SU-DHL-6 (cell line): Measurements from ENCODE around the gene CIRBP.

Source experiments
- H2AFZ ChIP-seq: fragments of 200-600 bp; sonication (generic); 2 replicates; pipeline ENCODE4 v1.6.1; 2014; ENCODE audit warnings: low read depth, mild to moderate bottlenecking, moderate library complexity, mixed read lengths, antibody characterized with exemption, low read length; ENCODE audit not compliant: severe bottlenecking
- H3F3A ChIP-seq: fragments of 200-600 bp; shearing (Covaris generic); 2 replicates; pipeline ENCODE4 v1.6.0; 2016; ENCODE audit warnings: antibody characterized with exemption, mild to moderate bottlenecking; ENCODE audit not compliant: insufficient read depth
- H3K27ac ChIP-seq: fragments of 200-600 bp; sonication (generic); 2 replicates; pipeline ENCODE4 v1.5.1; 2016; ENCODE audit warnings: low read depth, mild to moderate bottlenecking, low read length, moderate library complexity, mixed read lengths
- H3K27me3 ChIP-seq: fragments of 200-600 bp; sonication (generic), shearing (Covaris generic); 2 replicates; pipeline ENCODE4 v1.6.0; 2014; ENCODE audit warnings: mild to moderate bottlenecking, low read length
- H3K36me3 ChIP-seq: fragments of 200-600 bp; sonication (generic); 2 replicates; pipeline ENCODE4 v1.6.1; 2014; ENCODE audit warnings: mild to moderate bottlenecking, low read length, mixed read lengths
- H3K4me2 ChIP-seq: fragments of 300-600, 200-600 bp; shearing (Covaris generic), sonication (generic); 2 replicates; pipeline ENCODE4 v1.6.0; 2014; ENCODE audit warnings: low read length, low read depth, mild to moderate bottlenecking; ENCODE audit not compliant: poor library complexity, severe bottlenecking
- H3K4me3 ChIP-seq: fragments of 200-600 bp; sonication (generic); 2 replicates; pipeline ENCODE4 v1.5.1; 2014; ENCODE audit warnings: antibody characterized with exemption, low read length, mild to moderate bottlenecking, mixed read lengths; ENCODE audit not compliant: insufficient read depth, poor library complexity, severe bottlenecking
- H3K79me2 ChIP-seq: fragments of 200-600 bp; sonication (generic); 2 replicates; pipeline ENCODE4 v1.6.1; 2014; ENCODE audit warnings: mild to moderate bottlenecking, low read length, moderate library complexity; ENCODE audit not compliant: insufficient read depth
- H3K9ac ChIP-seq: fragments of 200-600 bp; sonication (generic); 2 replicates; pipeline ENCODE4 v1.7.0; 2014; ENCODE audit warnings: mild to moderate bottlenecking, low read length
- H3K9me2 ChIP-seq: fragments of 200-600 bp; sonication (generic); replicated peaks from 2 replicates; pipeline ENCODE4 v1.6.1; 2014; ENCODE audit warnings: low read length; ENCODE audit not compliant: insufficient read depth
- H3K9me3 ChIP-seq: fragments of 200-600 bp; sonication (generic); 2 replicates; pipeline ENCODE4 v1.6.1; 2014; ENCODE audit warnings: low read length, mixed read lengths; ENCODE audit not compliant: insufficient read depth
- H4K20me1 ChIP-seq: fragments of 200-600 bp; sonication (generic); 2 replicates; pipeline ENCODE4 v1.6.1; 2014; ENCODE audit warnings: low read depth, mild to moderate bottlenecking, antibody characterized with exemption, low read length, moderate library complexity, mixed read lengths
- EZH2phosphoT487 ChIP-seq: fragments of 200-600 bp; sonication (generic), shearing (Covaris generic); conservative IDR thresholded peaks from 2 replicates; pipeline ENCODE4 v1.6.1; 2018; ENCODE audit warnings: mild to moderate bottlenecking, antibody characterized with exemption, low read length, moderate library complexity, mixed read lengths
- TF ChIP-seq, protein P1 (sequence below): fragments of 200-600 bp; sonication (generic); IDR thresholded peaks from one replicate; pipeline ENCODE4 v1.5.1; 2017; ENCODE audit warnings: antibody characterized with exemption, mild to moderate bottlenecking, low read length, moderate library complexity; ENCODE audit not compliant: insufficient read depth, poor library complexity, severe bottlenecking

CIRBP gene

DNA sequence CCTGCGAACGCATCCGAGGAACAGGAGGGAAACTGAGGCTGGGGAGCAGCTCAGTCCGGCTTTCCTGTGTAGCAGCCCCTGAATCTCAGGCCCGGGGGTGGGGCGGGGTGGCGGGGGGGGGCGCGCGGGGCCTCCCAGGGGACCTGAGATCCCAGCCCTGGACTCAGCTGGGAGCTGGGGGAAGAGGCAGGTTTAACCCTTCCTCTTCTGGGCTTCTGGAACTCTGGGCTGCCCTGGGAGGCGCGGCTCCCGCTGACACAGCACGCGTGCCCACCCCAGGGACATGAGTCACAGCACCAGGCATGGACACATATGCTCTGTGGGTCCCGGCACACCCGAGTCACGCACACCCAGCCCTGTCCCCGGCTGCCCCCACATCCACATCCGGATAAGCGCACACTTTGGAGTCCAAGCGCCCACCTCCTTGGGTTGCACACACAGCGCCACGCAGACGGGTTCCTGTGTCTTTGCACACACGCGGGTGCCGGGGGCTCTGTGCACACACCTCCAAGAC is 3.5 kb upstream of the CIRBP start:
- peak overlapping the region; percentile 26; the same call in 1 of the 2 replicates for H3K9ac ChIP-seq
- H3K4me2 ChIP-seq = peak overlapping the region; percentile 62
- no peak overlapping the region for H3K4me3 ChIP-seq
- peaks cover 49% of the 10 kb centered on the region for H3F3A ChIP-seq
- H3K9me3 ChIP-seq = no peaks in the 10 kb centered on the region
- H4K20me1 ChIP-seq = no peaks in the 10 kb centered on the region; the same call in 1 of the 2 replicates
- TF ChIP-seq, protein P1, sequence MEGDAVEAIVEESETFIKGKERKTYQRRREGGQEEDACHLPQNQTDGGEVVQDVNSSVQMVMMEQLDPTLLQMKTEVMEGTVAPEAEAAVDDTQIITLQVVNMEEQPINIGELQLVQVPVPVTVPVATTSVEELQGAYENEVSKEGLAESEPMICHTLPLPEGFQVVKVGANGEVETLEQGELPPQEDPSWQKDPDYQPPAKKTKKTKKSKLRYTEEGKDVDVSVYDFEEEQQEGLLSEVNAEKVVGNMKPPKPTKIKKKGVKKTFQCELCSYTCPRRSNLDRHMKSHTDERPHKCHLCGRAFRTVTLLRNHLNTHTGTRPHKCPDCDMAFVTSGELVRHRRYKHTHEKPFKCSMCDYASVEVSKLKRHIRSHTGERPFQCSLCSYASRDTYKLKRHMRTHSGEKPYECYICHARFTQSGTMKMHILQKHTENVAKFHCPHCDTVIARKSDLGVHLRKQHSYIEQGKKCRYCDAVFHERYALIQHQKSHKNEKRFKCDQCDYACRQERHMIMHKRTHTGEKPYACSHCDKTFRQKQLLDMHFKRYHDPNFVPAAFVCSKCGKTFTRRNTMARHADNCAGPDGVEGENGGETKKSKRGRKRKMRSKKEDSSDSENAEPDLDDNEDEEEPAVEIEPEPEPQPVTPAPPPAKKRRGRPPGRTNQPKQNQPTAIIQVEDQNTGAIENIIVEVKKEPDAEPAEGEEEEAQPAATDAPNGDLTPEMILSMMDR = no peak
- TF ChIP-seq EZH2phosphoT487 = no peak
- peaks cover 12% of the 10 kb centered on the region for H3K79me2 ChIP-seq
- peak overlapping the region; percentile 86 for H3K27ac ChIP-seq
- H3K27me3 ChIP-seq = no peaks in the 10 kb centered on the region
- H3K9me2 ChIP-seq = no peaks in the 10 kb centered on the region
- H3K36me3 ChIP-seq = no peaks in the 10 kb centered on the region
- no peak overlapping the region for H2AFZ ChIP-seq

- Histone ChIP-seq H3K27ac (peak overlapping the region; percentile 86), H3K9me2 (no peaks in the 10 kb centered on the region)
These were observed 2.8 kb upstream of the CIRBP start for GRCh38 chr19:1266129-1266915.

DNA sequence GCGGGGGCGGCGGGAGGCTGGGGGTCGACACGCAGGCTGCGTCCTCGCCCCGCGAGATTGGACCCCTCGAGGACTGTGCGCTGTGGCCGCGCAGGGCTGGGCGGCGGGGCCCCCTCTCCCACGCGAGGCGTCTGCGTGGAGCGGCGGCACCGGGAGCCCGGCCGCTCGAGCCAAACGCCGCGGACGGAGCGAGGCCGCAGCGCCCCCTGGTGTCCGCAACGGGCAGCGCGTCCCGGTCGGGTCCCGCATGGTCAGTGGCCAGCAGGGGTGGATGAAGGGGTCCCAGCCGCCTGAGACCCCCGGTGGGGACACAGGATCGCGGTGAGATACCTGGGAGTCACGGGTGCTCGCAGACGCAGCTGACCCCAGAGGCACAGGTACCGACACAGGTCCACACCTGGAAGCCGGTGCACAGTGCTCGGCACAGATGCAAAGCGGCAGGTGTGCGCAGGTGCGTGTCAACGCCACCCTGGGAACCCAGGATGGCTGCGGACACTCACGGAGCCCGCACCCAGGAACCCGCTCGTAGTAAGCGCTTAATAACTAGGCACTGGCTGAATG is 2.1 kb upstream of the CIRBP start:
- H2AFZ ChIP-seq = no peak overlapping the region
- no peaks in the 10 kb centered on the region for H3K9me3 ChIP-seq
- H3K27ac ChIP-seq = peak overlapping the region; percentile 86
- H3K9ac ChIP-seq = peak overlapping the region; percentile 46; the same call in 1 of the 2 replicates
- peaks cover 60% of the 10 kb centered on the region for H3F3A ChIP-seq
- TF ChIP-seq, protein P1 = peak; percentile 96
- no peak for TF ChIP-seq EZH2phosphoT487
- H3K9me2 ChIP-seq = no peaks in the 10 kb centered on the region
- H3K27me3 ChIP-seq = no peaks in the 10 kb centered on the region
- peak overlapping the region; percentile 41 for H3K4me3 ChIP-seq
- no peaks in the 10 kb centered on the region; the same call in 1 of the 2 replicates for H3K36me3 ChIP-seq
- peaks cover 21% of the 10 kb centered on the region for H3K79me2 ChIP-seq
- H3K4me2 ChIP-seq = peak overlapping the region; percentile 62
- H4K20me1 ChIP-seq = no peaks in the 10 kb centered on the region; the same call in 1 of the 2 replicates

More at GRCh38 chr19:1266129-1266915, 2.8 kb upstream of the CIRBP start:
- H3K9ac ChIP-seq = peak overlapping the region; percentile 46; the same call in 1 of the 2 replicates
- H3K27me3 ChIP-seq = no peaks in the 10 kb centered on the region
- H3K9me3 ChIP-seq = no peaks in the 10 kb centered on the region
- TF ChIP-seq, protein P1 = no peak
- no peak for TF ChIP-seq EZH2phosphoT487
- peaks cover 18% of the 10 kb centered on the region for H3K79me2 ChIP-seq
- H3K4me2 ChIP-seq = peak overlapping the region; percentile 62
- H4K20me1 ChIP-seq = no peaks in the 10 kb centered on the region; the same call in 1 of the 2 replicates
- no peak overlapping the region for H2AFZ ChIP-seq
- peaks cover 55% of the 10 kb centered on the region for H3F3A ChIP-seq
- peak overlapping the region; percentile 41 for H3K4me3 ChIP-seq
- no peaks in the 10 kb centered on the region; the same call in 1 of the 2 replicates for H3K36me3 ChIP-seq
